Ishikawa (cell line): ENCODE data around the gene LIN52.

ENCODE experiments used
- CEBPB ChIP-seq: IDR thresholded peaks from 2 replicates; pipeline ENCODE4 v1.6.1; 2012
- CREB1 ChIP-seq: IDR thresholded peaks from 2 replicates; pipeline ENCODE4 v1.6.1; 2012; ENCODE audit warnings: low read depth
- EGR1 ChIP-seq: IDR thresholded peaks from 2 replicates; pipeline ENCODE4 v1.6.1; 2012
- EP300 ChIP-seq: IDR thresholded peaks from 2 replicates; pipeline ENCODE4 v1.6.1; 2012; ENCODE audit warnings: borderline replicate concordance
- FOXM1 ChIP-seq: IDR thresholded peaks from 2 replicates; pipeline ENCODE4 v1.6.1; 2012; ENCODE audit warnings: low read depth, borderline replicate concordance
- NFIC ChIP-seq: IDR thresholded peaks from 2 replicates; pipeline ENCODE4 v1.6.1; 2012
- RAD21 ChIP-seq: IDR thresholded peaks from 2 replicates; pipeline ENCODE4 v1.6.1; 2012; ENCODE audit warnings: low read depth
- TAF1 ChIP-seq: IDR thresholded peaks from 2 replicates; pipeline ENCODE4 v1.6.1; 2012; ENCODE audit warnings: low read depth, mild to moderate bottlenecking
- TCF12 ChIP-seq: IDR thresholded peaks from 2 replicates; pipeline ENCODE4 v1.6.1; 2012; ENCODE audit warnings: low read depth
- TEAD4 ChIP-seq: IDR thresholded peaks from 2 replicates; pipeline ENCODE4 v1.6.1; 2012
- YY1 ChIP-seq: IDR thresholded peaks from 2 replicates; pipeline ENCODE4 v1.6.1; 2012; ENCODE audit warnings: low read depth
- ZBTB7A ChIP-seq: IDR thresholded peaks from 2 replicates; pipeline ENCODE4 v1.6.1; 2012; ENCODE audit warnings: low read depth
- TF ChIP-seq, protein P1 (sequence below): IDR thresholded peaks from 2 replicates; pipeline ENCODE4 v1.6.1; 2012; ENCODE audit warnings: low read depth, mild to moderate bottlenecking
- TF ChIP-seq, protein P2 (sequence below): IDR thresholded peaks from 2 replicates; pipeline ENCODE4 v1.6.1; 2012
- TF ChIP-seq, protein P3 (sequence below): IDR thresholded peaks from 2 replicates; pipeline ENCODE4 v1.6.1; 2012

Gene LIN52

DNA sequence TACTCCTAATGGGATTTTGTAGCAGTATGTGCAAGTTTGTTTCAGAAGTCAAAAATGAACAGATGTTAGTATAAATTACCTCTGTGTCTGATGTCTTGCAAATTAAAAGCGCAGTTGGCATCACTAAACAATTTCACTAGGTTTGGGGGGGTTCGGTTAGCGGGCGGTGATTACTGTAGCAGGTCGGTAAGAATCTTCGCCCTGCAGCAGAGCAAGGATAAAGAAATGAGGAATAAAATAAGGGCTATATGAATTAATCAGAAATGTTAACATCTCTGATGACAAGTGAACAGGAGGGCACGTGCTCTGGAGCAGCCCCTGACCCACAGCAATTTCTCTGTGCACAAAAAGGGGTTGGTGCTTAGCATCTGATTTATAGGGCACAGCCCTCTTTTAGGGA, 110.9 kb downstream of the LIN52 start:
- TF ChIP-seq ZBTB7A (no peak), CREB1 (no peak), RAD21 (no peak), FOXM1 (no peak), EGR1 (no peak), TAF1 (no peak), YY1 (no peak), CEBPB (no peak), EP300 (no peak), NFIC (no peak)
- TF ChIP-seq, protein P1, sequence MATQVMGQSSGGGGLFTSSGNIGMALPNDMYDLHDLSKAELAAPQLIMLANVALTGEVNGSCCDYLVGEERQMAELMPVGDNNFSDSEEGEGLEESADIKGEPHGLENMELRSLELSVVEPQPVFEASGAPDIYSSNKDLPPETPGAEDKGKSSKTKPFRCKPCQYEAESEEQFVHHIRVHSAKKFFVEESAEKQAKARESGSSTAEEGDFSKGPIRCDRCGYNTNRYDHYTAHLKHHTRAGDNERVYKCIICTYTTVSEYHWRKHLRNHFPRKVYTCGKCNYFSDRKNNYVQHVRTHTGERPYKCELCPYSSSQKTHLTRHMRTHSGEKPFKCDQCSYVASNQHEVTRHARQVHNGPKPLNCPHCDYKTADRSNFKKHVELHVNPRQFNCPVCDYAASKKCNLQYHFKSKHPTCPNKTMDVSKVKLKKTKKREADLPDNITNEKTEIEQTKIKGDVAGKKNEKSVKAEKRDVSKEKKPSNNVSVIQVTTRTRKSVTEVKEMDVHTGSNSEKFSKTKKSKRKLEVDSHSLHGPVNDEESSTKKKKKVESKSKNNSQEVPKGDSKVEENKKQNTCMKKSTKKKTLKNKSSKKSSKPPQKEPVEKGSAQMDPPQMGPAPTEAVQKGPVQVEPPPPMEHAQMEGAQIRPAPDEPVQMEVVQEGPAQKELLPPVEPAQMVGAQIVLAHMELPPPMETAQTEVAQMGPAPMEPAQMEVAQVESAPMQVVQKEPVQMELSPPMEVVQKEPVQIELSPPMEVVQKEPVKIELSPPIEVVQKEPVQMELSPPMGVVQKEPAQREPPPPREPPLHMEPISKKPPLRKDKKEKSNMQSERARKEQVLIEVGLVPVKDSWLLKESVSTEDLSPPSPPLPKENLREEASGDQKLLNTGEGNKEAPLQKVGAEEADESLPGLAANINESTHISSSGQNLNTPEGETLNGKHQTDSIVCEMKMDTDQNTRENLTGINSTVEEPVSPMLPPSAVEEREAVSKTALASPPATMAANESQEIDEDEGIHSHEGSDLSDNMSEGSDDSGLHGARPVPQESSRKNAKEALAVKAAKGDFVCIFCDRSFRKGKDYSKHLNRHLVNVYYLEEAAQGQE, result no peak
- TF ChIP-seq, protein P2, sequence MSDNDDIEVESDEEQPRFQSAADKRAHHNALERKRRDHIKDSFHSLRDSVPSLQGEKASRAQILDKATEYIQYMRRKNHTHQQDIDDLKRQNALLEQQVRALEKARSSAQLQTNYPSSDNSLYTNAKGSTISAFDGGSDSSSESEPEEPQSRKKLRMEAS, result no peak

DNA sequence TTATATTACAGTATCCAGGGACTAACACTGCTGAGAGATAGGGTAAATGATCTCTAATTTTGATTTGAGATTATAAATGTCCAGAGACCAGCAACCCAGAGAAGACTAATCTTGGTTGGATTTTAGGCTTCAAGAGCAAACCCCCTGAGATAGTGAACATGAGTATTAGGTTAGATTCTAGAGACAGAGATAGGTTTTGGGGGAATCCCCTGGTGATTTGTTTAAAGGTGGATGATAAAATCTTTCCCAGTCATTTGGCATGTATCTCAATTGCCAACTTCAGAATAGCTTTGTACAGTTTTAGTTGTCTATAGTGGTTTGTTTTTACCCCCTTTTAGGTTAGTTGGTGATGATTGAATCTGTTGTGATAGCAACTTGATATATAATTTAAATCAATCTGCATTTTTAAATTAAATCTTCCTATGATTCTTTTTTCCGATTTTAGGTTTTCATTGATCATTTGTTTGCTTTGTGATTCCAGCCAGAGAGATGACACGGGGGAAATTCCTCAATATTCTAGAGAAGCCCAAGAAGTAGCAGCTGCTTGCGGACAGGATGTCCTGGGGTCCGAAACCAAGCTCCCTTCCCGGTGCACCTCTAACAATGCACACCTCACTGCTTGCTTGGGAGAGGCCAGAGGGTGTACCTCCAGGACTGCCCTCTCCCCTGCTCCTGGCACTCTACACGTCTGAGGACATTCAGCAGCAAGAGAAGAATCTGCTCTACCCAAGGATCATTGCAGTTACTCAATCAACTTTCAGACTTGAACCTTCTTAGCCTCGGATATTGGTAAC, 113.9 kb downstream of the LIN52 start:
- no peak for TF ChIP-seq ZBTB7A
- TF ChIP-seq CREB1, result no peak
- TF ChIP-seq NFIC, result no peak
- no peak for TF ChIP-seq RAD21
- TF ChIP-seq, protein P2, result no peak
- no peak for TF ChIP-seq FOXM1
- TF ChIP-seq, protein P3, sequence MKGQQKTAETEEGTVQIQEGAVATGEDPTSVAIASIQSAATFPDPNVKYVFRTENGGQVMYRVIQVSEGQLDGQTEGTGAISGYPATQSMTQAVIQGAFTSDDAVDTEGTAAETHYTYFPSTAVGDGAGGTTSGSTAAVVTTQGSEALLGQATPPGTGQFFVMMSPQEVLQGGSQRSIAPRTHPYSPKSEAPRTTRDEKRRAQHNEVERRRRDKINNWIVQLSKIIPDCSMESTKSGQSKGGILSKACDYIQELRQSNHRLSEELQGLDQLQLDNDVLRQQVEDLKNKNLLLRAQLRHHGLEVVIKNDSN, result no peak
- TF ChIP-seq TEAD4, result no peak
- TF ChIP-seq YY1, result no peak
- TF ChIP-seq TAF1, result no peak
- no peak for TF ChIP-seq TCF12
- no peak for TF ChIP-seq CEBPB

DNA sequence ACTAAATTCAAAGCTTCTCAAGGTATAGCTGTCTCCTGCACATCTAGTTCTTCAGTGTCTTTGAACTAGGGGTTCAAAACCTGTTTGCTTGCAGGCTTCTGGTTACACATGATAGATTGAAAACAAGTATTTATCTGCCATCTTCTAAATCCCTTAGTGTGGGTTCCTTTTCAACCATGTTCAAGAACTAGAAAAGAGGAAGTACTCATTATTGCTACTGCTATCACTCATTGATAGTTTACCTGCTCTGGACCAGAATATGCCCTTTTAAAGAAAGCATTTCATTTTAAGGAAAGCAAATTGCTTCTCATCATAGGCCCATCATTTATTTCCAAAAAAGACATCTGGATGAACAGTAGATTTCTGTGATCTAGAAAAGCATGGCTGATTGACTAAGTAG, 117.4 kb downstream of the LIN52 start:
- TF ChIP-seq EGR1, result no peak
- TF ChIP-seq, protein P2, result no peak
- TF ChIP-seq TEAD4, result no peak
- TF ChIP-seq CEBPB, result no peak
- no peak for TF ChIP-seq YY1
- TF ChIP-seq ZBTB7A, result no peak
- no peak for TF ChIP-seq FOXM1
- no peak for TF ChIP-seq CREB1
- TF ChIP-seq RAD21, result no peak
- TF ChIP-seq, protein P1, result no peak
- no peak for TF ChIP-seq TAF1
- no peak for TF ChIP-seq NFIC
- no peak for TF ChIP-seq TCF12
- TF ChIP-seq, protein P3, result no peak
- no peak for TF ChIP-seq EP300

DNA sequence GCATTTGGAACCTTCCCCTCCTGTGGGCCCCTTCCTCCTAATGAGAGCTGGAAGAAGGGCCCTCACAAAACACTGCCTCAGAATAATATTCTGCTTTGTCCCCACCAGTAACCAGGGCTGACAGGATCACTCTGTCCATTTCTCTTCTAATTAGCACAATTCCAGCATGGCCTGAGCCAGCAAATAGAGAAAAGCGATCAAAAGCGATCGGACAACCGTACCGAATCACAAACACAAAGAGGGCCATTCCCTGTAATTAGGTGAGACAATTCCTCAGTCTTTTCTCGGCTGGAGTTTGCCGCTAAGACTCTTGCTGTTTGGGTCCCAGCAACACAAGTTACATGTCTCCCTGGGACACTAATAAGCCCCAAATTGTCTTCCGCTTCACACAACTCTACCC, 118.9 kb downstream of the LIN52 start:
- TF ChIP-seq, protein P1, result no peak
- no peak for TF ChIP-seq YY1
- TF ChIP-seq, protein P3, result no peak
- TF ChIP-seq EP300, result no peak
- no peak for TF ChIP-seq ZBTB7A
- TF ChIP-seq NFIC, result no peak
- TF ChIP-seq TEAD4, result no peak
- TF ChIP-seq, protein P2, result no peak
- TF ChIP-seq CEBPB, result no peak
- TF ChIP-seq EGR1, result no peak
- TF ChIP-seq TCF12, result no peak
- TF ChIP-seq TAF1, result no peak
- TF ChIP-seq CREB1, result no peak
- TF ChIP-seq RAD21, result no peak
- no peak for TF ChIP-seq FOXM1
